Panc1 (cell line): ENCODE results near the gene NOTCH4.

Source experiments
- TCF7L2 ChIP-seq: IDR thresholded peaks from 2 replicates; pipeline ENCODE4 v1.6.1; 2011; ENCODE audit warnings: mild to moderate bottlenecking, low read depth, low read length, inconsistent platforms
- TF ChIP-seq, protein P1 (sequence below): fragments of 450-650 bp; IDR thresholded peaks from 2 replicates; pipeline ENCODE4 v1.5.1; 2017; ENCODE audit warnings: mild to moderate bottlenecking

DNA sequence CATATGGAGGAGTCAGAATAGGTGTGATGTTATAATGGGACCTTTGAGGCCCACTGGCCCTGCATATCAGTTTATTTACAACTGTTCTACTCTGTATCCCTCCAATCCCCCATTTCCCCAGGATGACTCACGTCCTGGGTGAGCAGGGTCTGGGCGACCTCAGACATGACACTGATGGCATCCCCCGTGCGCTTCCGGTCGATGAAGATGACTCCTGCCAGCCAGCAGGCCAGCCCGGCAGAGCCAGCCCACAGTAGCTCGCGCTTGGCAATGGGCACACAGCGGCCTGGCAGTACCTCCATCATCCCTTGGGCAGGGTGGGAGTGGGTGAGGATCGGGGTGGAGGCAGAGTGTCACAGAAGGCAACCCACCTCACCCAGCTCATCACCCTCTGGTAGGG, 53.6 kb downstream of the NOTCH4 start:
- TF ChIP-seq, protein P1, sequence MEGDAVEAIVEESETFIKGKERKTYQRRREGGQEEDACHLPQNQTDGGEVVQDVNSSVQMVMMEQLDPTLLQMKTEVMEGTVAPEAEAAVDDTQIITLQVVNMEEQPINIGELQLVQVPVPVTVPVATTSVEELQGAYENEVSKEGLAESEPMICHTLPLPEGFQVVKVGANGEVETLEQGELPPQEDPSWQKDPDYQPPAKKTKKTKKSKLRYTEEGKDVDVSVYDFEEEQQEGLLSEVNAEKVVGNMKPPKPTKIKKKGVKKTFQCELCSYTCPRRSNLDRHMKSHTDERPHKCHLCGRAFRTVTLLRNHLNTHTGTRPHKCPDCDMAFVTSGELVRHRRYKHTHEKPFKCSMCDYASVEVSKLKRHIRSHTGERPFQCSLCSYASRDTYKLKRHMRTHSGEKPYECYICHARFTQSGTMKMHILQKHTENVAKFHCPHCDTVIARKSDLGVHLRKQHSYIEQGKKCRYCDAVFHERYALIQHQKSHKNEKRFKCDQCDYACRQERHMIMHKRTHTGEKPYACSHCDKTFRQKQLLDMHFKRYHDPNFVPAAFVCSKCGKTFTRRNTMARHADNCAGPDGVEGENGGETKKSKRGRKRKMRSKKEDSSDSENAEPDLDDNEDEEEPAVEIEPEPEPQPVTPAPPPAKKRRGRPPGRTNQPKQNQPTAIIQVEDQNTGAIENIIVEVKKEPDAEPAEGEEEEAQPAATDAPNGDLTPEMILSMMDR, result no peak
- no peak for TF ChIP-seq TCF7L2
